IMR-90 (cell line): ENCODE data around the gene LRRC37A3.
"Not testable (repeated sequence)": the region's sequence is repeated elsewhere in the genome, so short reads cannot be mapped to it uniquely, and the experiment has no call there.

Experiments used
- CHD1 ChIP-seq: IDR thresholded peaks from 2 replicates; pipeline ENCODE4 v1.6.1; 2012; ENCODE audit warnings: low read depth, low read length, improper control_type of control experiment
- MAFK ChIP-seq: IDR thresholded peaks from 2 replicates; pipeline ENCODE4 v1.6.1; 2012; ENCODE audit warnings: low read depth, low read length, improper control_type of control experiment
- TF ChIP-seq, protein P1 (sequence below): conservative IDR thresholded peaks from 2 replicates; pipeline ENCODE4 v1.5.1; 2012; ENCODE audit warnings: mild to moderate bottlenecking, low read depth, low read length, improper control_type of control experiment
- TF ChIP-seq, protein P2 (sequence below): fragments of 150-350 bp; IDR thresholded peaks from 2 replicates; pipeline ENCODE4 v1.6.1; 2016; ENCODE audit warnings: low read depth, mild to moderate bottlenecking, low read length, moderate library complexity, borderline replicate concordance

- TF ChIP-seq, protein P1, sequence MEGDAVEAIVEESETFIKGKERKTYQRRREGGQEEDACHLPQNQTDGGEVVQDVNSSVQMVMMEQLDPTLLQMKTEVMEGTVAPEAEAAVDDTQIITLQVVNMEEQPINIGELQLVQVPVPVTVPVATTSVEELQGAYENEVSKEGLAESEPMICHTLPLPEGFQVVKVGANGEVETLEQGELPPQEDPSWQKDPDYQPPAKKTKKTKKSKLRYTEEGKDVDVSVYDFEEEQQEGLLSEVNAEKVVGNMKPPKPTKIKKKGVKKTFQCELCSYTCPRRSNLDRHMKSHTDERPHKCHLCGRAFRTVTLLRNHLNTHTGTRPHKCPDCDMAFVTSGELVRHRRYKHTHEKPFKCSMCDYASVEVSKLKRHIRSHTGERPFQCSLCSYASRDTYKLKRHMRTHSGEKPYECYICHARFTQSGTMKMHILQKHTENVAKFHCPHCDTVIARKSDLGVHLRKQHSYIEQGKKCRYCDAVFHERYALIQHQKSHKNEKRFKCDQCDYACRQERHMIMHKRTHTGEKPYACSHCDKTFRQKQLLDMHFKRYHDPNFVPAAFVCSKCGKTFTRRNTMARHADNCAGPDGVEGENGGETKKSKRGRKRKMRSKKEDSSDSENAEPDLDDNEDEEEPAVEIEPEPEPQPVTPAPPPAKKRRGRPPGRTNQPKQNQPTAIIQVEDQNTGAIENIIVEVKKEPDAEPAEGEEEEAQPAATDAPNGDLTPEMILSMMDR, result not testable (repeated sequence)
- TF ChIP-seq, protein P2, sequence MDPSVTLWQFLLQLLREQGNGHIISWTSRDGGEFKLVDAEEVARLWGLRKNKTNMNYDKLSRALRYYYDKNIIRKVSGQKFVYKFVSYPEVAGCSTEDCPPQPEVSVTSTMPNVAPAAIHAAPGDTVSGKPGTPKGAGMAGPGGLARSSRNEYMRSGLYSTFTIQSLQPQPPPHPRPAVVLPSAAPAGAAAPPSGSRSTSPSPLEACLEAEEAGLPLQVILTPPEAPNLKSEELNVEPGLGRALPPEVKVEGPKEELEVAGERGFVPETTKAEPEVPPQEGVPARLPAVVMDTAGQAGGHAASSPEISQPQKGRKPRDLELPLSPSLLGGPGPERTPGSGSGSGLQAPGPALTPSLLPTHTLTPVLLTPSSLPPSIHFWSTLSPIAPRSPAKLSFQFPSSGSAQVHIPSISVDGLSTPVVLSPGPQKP, result not testable (repeated sequence)
- TF ChIP-seq CHD1, MAFK: not testable (repeated sequence)
Measured at GRCh38 chr17:64930374-64930773, 11.1 kb upstream of the LRRC37A3 start.
